Umbilical cord (tissue), 2 donors: ENCODE results near the gene CNTNAP5. TPM values are rescaled to one million over a fixed set of nuclear protein-coding genes. Genes with fewer than 3 reads are reported as not detected.
A peak's percentile ranks its signal among the peaks of the same experiment; 100 is the strongest.

Experiments
- DNase-seq: peaks from one replicate; pipeline ENCODE4 v3.0.0-alpha.2; 2015; ENCODE audit warnings: low spot score
- total RNA-seq: library from RNA; depleted of rRNA; stranded (reverse); fragments of >200 nt; gene quantifications from one replicate; pipeline ENCODE4 v1.2.3, GENCODE V29; 2014; ENCODE audit warnings: low replicate concordance; ENCODE audit not compliant: insufficient read depth

CNTNAP5 gene
- total RNA-seq, 1 donor from 2014 or later: 2.6 TPM

- DNase-seq: no peak
Measured at GRCh38 chr2:124683536-124684428, 658.7 kb downstream of the CNTNAP5 start.

- no peak for DNase-seq
Measured at GRCh38 chr2:124689348-124689747, 664.3 kb downstream of the CNTNAP5 start.

GRCh38 chr2:124692216-124692615 lies 667.1 kb downstream of the CNTNAP5 start:
- DNase-seq: no peak

DNA sequence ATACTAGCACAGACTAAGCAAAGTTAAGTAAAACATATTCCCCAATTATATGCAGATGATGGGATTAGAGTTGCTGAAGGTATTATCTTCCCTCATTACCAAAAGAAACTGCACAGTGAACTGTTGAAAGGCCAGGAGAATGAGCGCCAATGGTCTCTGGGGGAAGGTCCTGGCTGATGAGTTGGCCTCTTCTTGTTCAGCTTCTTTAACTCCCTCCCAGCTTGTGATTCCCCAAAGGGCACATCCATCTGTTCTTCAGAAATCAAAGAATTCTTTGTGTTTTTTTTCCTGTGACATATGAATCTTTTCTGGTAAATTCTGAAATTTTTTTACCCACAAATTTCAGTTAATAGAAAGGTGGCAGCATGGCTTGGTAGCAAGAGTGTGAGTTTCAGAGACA lies 667.6 kb downstream of the CNTNAP5 start:
- no peak for DNase-seq

- DNase-seq: no peak
Measured at GRCh38 chr2:124693156-124693555, 668.1 kb downstream of the CNTNAP5 start.

GRCh38 chr2:124698979-124699565 lies 674.0 kb downstream of the CNTNAP5 start:
- peak; percentile 6 for DNase-seq

- DNase-seq: no peak
Measured at GRCh38 chr2:124702777-124703176, 677.7 kb downstream of the CNTNAP5 start.

DNA sequence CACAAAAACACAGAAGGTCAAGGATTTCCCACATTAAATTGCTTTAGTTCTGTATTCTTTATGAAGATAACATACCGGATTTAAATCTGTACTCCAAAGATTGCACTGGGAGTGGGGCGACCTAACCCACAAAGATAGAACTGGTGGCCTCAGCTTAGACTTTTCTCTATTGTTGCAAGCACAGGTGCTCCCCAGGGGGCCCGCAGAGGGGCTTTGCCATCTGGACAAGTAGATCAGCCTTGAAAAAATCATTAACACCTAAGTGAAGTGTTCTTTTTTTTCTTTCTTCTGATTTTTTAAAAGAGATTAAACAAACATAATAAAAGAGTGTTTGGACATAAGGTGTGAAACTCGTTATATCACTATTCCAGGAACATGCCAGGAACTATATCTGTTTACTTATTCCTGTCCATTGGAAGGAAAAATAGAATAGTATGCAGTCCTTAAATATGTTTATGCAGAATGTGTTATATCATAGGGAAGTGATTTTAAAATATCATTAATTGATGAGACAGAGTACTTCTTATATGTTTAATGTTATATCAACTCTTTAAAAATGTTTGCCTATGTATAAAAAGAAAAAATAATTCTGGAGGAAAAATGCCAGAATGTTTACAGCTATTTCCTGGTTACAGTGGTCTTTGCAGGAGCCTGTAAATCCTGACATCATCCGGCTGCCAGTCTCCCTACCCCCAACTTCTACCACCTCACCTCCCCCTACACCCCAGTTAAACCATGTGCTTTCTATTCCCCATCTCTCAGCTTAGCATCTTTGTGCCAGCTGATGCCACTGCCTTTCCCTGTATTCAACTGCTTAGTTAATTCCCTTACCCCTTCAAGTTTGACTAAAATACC lies 679.2 kb downstream of the CNTNAP5 start:
- no peak for DNase-seq

DNA sequence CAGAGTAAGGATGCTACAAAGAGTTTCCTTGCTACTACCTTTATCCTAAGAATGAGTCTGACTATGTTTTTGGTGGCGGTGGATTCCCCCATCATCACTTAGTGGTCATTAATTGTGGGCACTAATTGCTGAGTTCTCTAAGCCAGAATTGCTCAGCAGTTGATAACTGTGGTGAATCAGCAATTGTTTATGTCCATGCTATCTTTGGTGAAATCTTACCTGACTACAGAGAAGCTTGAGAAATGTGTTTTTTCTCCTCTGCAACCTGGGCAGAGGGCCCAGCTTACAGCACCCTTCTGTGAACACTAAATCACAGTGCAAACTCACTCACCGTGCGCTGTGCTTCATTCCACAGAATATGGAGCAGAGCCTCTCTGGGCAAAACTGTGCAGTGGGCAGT lies 683.6 kb downstream of the CNTNAP5 start:
- no peak for DNase-seq

GRCh38 chr2:124713969-124714368 lies 688.9 kb downstream of the CNTNAP5 start:
- no peak for DNase-seq

- no peak for DNase-seq
Measured at GRCh38 chr2:124725187-124725586, 700.1 kb downstream of the CNTNAP5 start.

DNA sequence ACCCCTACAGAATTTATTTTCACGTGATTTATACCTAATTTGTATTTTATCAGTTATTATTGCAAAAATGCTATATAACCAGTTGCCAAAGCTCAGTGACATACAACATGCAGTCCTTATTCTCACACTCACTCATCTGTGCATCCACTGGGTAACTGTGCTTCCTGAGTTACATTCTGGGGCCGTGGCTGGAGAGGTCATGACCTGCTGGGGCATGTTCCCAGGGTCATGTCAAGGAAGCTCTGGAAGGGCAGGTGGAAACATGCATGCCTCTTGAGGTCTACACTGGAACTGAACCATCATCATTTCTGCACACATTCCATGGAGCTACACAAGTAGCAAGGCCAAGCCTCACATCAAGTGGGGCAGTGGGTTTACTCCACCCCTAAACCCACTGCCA lies 715.5 kb downstream of the CNTNAP5 start:
- DNase-seq: no peak

GRCh38 chr2:124753842-124754241 lies 728.8 kb downstream of the CNTNAP5 start:
- no peak for DNase-seq

- peak; percentile 3 for DNase-seq
Measured at GRCh38 chr2:124755386-124755785, 730.3 kb downstream of the CNTNAP5 start.

GRCh38 chr2:124756048-124756447 lies 731.0 kb downstream of the CNTNAP5 start:
- no peak for DNase-seq

- DNase-seq: no peak
Measured at GRCh38 chr2:124762388-124762787, 737.3 kb downstream of the CNTNAP5 start.

GRCh38 chr2:124763611-124764010 lies 738.5 kb downstream of the CNTNAP5 start:
- DNase-seq: no peak

DNA sequence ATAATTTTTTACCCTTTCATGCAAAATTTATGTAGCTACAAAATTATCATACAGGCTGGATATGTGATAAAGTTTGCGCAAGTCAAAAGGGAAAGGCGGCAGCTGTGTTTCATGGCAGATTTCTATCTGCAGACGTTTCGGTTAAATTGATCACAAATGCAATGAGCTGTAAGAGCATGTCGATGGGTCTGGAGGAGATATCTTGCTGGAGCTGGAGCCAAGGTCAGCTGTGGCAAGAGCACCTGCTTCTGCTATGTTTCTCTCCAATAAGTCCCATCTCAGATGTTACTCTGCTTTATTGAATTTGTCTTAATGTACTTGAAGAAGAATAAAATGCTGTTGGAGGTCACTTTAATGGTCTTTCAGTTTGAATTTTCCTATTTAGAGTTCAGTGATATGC lies 749.7 kb downstream of the CNTNAP5 start:
- no peak for DNase-seq

DNA sequence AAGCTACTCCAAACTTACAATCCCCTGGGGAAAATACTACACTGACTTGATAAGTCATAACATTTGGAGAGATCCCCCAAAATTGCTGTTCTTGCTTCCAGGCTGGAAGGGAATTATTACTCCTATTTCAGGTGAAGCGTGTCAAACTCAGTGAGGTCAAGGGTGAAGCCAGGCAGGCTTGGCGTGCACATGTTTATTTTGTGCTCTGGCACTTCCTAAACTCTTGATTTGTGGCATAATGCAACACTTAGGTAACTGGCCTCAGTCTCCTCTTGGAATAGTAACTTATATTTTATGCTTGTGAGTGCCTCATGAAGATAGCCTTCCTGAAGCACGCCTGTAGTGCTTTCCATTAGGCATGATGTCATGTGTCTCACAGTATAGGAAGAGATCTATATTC lies 751.2 kb downstream of the CNTNAP5 start:
- no peak for DNase-seq

- no peak for DNase-seq
Measured at GRCh38 chr2:124778076-124778475, 753.0 kb downstream of the CNTNAP5 start.

- no peak for DNase-seq
Measured at GRCh38 chr2:124796647-124797046, 771.6 kb downstream of the CNTNAP5 start.

- no peak for DNase-seq
Measured at GRCh38 chr2:124797049-124797448, 772.0 kb downstream of the CNTNAP5 start.
